ENCODE results near the gene CDKAL1.
A peak's percentile ranks its signal among the peaks of the same experiment; 100 is the strongest.
"Not testable (repeated sequence)": the region's sequence is repeated elsewhere in the genome, so short reads cannot be mapped to it uniquely, and the experiment has no call there.

Gene CDKAL1

DNA sequence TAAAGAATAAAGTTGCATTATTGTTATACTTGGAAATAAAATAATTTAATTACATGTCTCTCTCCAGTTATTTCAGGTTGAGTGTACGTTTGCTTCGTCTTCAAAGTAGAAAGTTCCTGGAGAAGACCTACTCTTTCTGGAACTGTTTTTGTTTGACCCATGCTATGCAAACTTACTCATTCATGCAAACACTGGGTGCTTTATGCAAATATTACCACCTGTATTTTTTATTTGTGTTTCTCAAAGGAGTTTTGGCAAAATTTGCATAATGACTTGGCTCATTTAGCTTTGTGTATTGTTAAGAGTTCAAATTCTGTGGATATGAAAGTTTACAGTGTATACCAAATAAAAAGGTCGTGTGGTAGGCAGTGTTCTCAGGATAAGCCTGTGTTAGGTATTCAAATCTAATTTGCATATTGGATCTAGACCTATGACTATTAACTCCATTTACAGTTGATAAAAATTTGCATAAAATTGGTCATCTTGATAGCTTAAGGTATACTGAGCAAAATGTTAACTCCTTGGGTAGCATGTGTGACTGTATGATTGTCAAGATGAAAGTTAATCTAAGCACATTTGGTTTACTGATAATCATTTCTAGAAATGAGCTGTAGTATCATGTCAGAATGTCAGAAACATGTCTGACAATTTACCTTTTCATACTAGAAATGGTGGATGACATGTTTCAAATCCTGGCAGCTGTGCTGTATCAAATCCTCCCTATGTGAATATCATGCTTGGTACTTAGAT is 65.2 kb downstream of the CDKAL1 start:
- DNase-seq: no peak

DNA sequence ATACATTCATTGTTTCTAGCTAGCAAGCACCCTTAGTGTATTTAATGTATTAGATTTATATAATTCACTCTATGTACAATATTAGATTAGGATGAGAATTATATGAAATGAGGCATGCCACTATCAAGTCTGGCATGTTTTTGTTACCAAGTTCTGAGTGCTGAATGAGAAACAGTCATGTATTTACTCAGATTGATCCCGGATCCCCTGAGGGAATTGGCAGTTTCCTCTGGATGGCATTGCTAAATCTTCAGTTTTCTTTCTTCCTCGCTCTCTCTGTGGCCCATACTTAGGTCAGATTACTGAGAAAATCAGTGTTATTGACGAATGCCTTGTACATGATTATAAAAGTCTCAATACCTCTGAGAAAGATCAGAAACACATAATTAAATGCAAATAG is 66.6 kb downstream of the CDKAL1 start:
- no peak for DNase-seq

DNA sequence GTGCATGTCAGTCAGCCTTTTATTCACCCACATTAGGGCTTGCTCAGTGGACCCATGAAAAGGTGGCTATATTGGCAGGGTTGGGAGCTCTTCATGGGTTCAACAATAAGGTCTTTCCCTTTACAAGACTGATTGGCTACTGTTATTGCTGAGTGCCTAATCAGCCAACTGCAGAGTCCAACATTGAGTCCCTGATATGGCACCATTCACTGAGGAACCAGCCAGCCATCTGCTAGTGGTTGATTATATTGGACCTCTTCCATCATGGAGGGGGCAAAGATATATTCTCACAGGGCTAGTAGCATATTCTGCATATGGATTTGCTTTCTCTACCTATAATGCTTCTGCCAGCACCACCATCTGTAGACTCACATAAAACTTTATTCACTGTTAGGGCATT is 69.9 kb downstream of the CDKAL1 start:
- DNase-seq: no peak

DNA sequence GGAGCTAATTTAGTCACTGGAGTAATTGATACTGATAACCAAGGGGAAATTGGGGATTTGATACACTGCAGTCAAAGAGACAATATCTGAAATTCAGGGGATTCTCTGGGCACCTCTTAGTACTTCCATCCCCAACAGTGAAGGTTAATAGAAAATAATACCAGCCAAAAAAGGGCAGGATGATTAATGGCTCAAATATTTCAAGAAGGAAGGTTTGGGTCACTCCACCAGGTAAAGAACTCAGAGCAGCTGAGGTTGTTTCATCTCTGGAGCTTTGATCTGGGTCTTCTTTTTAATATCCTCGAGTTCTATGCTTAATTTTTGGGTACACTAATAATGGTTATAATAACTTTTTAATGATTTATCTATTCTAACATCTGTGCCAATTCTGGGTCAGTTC is 70.8 kb downstream of the CDKAL1 start:
- no peak for DNase-seq

DNA sequence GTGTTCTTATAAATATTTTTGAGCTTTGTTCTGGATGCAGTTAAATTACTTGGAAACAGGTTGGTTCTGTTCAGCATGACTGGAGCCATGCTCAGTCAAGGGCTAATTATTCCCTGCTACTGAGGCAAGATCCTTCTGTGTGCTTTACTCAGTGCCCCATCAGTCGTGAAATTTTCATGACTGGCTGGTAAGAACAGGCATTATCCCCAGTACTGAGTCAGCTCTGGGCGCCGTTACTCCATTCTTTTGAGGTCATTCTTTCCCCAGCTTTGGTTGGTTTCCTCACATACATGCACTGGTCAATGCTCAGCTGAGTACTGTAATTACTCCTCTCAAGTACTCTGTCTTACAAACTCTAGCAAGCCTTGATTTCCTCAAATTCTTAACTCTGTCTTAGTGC is 71.3 kb downstream of the CDKAL1 start:
- DNase-seq: no peak

DNA sequence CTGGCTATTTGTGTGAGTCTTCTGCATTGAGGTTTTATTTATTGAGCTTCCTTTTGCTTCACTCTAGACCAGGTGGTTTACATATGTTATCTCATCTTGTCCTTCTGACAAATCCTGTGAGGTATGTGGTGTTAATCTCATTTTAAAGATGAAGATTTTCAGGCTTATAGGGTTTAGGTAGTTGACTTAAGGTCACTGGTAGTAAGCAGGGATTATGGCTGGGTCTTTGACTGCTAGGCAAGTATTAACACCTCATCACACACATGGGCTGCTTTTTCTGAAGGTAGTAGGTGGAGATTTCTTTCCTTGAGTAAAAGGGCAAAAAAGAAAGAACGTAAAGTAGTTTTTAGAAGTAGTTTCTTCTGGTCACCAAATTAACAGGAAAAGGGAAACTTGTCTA is 72.6 kb downstream of the CDKAL1 start:
- DNase-seq: no peak

DNA sequence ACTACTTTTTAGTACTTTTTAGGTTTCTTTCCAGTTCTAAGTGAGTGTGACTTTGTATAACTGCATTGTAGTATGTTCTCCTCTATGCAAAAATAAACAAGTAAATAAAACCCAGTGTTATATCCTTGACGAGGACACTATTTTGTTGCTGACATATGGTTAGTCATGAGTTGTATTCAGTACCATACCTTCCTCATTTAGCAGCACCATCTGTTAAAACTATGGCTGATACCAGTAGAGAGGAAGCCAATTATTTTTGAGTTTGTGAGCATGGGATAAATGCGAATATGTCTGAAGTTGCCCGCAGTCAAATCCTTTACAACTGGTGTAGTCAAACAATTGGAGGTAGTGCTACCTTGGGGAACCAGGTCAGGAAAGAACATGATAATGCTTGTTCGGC is 74.1 kb downstream of the CDKAL1 start:
- no peak for DNase-seq

DNA sequence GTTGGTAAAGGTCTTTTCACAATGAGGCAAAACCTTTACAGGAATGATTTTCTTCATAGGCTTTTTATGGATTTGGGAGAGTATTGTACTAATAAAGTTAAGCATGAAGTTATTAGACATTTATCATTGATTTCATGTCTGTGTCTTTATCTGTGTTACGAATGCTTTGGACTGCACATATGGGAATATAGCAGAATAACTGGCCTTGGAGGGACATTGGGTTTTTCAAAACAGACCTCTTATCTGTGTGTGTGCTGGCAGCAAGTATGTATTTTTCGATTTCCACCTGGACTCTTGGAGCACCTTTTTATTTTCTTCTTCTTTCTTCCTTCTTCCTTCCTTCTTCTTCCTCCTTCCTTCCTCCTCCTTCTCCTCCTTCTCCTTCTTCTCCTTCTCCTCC is 74.6 kb downstream of the CDKAL1 start:
- DNase-seq: no peak

DNA sequence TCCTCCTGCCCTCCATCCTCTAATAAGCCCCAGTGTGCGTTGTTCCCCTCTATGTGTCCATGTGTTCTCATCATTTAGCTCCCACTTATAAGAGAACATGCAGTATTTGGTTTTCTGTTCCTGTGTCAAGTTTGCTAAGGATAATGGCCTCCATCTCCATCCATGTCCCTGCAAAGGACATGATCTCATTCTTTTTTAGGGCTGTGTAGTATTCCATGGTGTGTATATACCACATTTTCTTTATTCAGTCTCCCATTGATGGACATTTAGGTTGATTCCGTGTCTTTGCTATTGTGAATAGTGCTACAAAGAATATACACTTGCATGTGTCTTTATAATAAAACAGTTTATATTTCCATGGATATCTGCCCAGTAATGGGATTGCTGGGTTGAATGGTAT is 75.7 kb downstream of the CDKAL1 start:
- DNase-seq: not testable (repeated sequence)

DNA sequence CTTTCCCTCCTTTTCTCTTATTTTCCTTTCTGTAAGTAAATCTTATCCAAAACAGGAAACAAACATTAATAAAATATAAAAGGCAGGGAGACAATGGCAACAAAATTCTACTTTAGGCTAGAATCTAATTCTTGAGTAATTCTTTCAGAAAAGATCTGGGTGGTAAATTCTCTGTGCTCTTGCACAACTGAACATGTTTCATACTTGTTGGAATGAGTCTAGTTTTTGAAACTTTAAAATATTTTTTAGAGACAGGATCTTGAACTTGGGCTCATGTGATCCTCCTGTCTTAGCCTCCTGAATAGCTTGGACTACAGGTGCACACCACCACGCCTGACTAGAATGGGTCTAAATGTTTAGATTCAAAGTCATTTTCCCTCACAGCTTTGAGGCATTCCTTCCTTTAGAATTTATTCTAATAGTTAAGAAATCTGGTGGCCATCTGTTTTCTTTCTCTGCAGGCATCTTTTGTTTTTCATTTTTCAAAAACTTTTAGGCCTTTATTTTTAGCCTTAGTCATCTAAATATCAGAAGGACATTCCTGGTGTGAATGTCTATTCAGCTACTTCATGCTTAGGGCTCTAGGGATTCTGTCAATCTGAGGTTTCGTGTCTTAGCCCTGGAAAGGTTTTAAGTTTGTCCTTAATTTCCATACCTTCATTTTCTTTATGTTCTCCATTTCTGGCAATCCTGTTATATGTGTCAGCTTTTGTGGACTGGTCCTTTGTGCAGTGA is 76.5 kb downstream of the CDKAL1 start:
- no peak for DNase-seq

DNA sequence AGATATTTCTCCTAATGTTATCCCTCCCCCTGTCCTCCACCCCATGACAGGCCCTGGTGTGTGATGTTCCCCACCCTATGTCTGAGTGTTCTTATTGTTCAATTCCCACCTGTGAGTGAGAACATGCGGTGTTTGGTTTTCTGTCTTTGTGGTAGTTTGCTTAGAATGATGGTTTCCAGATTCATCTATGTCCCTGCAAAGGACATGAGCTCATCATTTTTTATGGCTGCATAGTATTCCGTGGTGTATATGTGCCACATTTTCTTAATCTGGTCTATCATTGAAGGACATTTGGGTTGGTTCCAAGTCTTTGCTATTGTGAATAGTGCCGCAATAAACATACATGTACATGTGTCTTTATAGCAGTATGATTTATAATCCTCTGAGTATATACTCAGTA is 83.3 kb downstream of the CDKAL1 start:
- DNase-seq: not testable (repeated sequence)

DNA sequence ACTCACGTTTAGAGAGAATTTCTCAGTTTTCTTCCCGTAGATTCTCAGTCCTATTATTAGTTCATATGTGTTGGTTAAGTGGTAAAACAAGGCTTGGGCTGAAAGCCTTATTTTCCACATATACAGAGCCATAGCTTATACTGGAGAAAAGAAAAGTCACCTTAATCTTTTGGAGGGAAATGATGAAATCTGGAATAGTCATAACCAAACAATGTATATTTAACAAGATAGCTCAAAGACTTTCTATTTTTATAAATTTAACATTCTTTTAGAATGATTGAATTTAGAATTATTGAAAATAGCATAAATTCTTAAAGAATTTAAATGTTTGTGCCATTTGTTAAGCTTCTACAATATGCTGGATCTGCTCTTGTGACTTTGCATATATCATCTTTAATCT is 85.8 kb downstream of the CDKAL1 start:
- DNase-seq: no peak

DNA sequence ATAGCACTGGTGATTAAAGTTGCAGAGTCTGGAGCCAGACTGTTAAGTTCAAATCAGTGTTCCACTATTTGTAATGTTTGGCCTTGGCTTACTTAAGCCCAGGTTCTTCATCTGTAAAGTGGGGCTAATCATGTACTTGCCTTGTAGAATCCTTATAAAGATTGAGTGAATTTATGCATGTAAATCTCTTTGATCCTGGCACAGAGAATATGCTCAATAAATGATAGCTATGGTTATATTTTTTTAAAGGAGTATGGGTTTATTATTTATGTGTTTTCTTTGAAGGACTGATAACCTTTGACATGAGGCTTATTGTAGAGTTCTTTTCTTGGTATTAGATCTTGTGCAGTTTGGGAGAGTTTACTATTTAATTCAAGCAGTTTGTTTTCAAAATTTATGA is 89.5 kb downstream of the CDKAL1 start:
- DNase-seq: no peak

DNA sequence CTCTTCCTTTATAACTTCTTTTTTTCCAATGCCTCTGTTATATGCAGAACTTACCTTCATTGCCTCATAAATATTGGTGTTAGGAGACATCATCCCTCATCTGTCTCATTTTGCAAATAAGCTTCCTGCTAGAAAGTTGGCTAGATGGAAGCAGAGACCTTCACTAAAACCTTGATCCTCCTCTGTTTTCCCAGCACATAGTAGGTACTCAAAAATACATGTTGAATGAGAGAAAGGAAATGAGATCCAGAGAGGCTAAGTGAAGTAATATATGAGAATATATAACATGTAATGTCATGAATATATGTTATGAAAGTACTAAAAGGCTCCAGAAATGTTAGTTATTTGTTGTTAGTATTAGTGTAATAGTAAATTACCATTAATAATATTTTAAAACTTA is 91.9 kb downstream of the CDKAL1 start:
- DNase-seq: no peak

DNA sequence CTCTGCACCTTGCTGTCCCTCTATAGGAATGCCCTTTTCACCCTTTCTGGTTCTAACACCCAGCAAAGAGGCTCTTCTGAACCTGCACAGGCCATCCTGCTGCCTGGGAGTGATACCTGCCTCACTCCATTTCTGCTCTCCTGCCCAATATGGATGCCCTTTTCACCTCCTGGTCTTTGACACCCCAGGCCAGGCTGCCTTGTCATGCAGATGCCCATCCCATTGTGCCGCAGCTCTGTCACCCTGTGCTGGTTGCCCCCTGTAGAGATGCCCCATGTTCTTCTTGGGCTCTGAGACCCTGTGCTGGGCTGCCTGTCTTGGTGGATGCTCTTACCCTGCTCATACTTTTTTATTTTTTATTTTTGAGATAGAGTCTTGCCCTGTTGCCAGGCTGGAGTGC is 95.3 kb downstream of the CDKAL1 start:
- DNase-seq: no peak

DNA sequence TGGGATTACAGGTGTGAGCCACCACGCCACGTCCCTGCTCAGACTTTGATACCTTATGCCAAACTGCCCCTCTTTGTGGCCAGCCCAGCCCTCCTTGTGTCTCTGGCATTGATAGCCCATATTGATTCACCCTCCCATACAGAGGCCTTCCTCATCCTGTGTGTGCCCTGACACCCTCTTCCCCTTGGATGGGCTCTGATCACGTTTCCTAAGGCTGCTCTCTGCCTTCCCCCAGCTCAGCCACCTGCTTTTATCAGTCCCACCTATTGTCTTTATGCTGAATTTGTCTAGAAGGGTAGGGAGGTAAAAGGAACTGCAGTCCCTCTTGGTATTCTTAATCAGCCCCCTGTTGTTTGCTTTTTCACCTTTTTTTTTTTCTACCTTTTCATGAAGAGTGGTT is 95.9 kb downstream of the CDKAL1 start:
- DNase-seq: no peak

DNA sequence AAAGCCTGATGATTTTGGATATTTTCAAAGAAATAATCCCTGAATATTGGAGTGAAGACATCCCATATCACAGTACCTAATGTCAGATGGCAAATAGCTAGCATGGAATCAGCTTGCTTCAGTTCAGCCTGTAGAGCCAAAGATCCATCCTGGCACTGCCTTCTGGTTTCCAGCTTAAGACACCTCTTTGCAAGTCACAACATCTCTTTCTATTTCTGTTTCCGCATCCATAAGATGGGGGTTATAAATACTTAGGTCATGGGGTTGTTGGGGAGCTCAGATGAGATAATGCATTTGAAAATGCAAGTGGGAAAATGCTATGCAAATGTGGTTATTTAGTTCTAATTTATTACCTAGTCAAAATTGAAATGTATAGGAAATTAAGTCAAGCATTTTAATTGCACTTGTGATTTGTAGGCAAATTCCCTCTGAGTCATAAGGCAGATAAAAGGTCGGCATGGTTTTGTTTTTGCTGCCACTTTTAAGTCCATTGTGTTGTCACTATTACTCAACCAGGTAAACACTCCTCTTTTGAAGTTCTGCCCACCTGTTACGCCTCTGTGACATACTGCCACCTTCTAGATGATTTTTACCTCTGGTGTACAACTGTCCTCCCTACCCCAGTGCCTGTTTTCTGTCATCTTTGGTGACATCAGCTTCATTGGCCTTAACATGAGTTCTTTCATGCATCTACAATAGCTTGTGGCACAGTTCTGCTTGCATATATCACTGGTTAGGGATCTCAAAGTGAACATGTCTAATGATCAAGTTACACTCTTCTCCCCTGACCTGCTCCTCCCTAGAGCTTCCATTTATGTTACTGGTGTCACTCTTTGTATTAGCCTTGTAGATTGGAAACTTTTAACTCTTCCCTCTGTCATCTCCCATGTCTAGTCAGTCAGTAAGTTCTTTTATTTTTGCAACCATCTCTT is 96.6 kb downstream of the CDKAL1 start:
- peak; percentile 41 for DNase-seq

DNA sequence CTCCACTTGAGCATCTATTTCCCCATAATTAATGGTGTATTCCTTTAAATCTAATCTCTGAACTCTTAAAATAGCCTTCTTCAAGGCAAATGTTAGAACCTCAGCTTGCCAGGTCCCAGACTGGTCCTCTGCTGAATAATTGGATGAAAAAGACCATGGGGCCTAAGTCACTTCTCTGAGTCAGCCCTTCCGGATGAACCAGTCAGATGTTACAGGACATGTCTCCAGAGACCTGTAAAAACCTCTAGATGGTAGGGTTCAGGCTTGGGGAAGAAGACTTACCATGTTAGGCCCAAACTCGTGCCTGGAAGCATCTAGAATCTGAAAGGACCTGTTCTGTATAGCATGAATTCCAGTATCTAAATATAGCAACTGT is 97.3 kb downstream of the CDKAL1 start:
- no peak for DNase-seq

DNA sequence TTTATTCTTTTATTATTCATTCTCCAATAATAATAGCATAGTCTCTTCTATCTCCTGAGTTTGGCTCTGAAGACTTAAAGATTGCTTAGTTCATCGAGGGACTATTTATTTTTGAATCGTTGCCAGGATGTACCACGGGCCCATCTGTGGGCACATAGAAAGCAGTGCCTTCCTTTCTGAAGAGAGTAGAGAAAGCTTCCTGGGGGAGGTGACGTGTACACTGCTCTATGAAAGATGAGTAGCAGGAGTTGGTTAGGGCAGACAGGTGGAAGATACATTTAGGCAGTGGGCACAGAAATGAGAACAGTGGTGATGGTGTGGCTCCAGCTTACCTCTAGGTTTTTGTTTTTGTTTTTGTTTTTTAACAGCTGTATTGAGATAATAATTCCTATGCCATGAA is 98.4 kb downstream of the CDKAL1 start:
- no peak for DNase-seq

DNA sequence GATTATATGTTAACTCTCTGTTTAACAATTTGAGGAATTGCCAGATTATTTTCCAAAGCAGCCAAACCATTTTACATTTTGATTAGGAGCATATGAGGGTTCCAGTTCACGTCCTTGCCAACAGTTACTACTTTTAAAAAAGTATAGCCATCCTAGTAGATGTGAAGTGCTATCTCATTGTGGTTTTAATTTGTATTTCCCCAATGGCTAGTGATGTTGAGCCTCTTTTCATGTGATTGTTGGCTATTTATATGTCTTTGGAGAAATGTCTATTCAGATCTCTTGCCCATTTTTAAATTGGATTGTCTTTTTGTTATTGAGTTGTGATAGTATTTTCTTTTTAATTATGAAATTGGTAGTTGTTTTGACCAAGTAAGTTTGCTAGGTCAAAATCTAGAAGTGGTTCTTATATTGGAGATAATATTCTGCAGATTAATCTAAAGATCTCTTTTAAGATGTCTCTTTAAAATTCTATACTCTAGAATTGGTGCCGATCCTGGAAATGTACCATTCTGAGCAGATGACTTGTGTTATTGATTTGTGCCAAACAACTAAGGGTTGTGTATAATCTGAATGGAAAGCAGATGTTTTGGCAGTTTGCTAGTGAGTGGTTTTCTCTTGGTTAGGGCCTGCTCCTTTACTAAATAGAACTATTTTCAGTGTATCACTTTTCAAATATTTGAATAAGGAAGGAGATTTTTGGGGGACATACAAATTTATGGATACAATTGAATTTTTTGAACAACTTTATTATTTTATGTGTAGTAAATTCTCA is 99.5 kb downstream of the CDKAL1 start:
- no peak for DNase-seq

DNA sequence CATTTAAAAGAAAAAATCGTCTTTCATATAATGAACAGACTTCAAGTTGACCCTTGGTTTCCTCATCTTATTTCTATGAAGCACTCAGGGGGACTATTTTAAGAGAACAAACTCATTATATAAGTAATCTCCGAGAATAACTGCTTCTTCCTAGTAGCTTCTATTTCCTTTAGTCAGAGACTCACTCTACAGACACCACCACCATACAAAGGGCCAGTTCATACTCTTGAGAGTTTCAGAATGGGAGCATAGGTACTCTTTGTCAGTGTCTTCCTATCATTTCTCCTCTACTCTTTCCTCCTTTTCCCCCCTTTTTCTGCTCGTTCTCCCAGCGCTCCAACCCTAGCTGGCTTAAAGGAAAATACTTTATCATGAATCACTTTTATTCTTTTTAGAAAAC is 104.9 kb downstream of the CDKAL1 start:
- DNase-seq: no peak

DNA sequence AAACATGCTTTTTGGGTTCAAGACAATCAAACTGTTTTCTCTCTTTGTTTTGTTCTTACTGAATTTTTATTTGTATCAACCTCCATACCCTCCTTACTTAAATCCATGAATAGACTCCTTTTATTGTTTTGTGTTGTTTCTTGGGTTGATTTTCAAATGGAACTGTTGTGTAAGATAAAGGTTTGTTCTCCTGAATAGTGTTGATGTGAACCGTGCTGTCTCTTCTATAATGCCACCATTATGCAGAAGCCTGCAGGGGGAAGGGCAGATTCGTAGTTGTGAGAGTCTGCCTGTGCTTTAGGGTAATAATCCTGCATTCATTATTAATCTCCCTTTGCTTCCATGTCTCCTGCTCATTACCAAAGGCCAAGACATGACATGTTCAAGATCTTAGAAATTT is 105.9 kb downstream of the CDKAL1 start:
- no peak for DNase-seq

DNA sequence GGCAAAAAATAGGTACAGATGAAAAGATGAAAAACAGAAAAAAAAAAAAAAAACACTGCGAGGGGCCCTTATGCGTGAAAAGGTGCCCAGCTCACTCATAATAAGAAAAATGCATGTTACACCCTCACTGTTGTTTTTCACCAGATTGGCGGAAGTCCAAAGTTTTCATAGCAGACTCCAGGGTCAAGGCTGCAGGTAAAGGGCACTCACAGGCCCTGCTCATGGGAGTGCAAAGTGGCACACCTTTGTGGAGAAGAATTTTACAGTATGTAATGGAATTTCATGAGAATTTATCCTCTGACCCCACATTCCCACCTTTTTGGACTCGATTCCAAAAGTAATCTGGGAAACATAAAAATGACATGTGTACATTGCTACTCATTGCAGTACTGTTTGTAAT is 108.2 kb downstream of the CDKAL1 start:
- no peak for DNase-seq

Data from NCI-H1417 treated with DMSO at 0.1 percent for 48 hours (cell line).